Progenitor cell of endocrine pancreas (in vitro differentiated cells): Measurements from ENCODE around the gene CRADD. TPM values are rescaled to one million over a fixed set of nuclear protein-coding genes. Genes with fewer than 3 reads are reported as not detected.
"Not testable (repeated sequence)": the region's sequence is repeated elsewhere in the genome, so short reads cannot be mapped to it uniquely, and the experiment has no call there.

Experiments used
- DNase-seq: peaks from one replicate; pipeline ENCODE4 v3.0.0; 2021; ENCODE audit warnings: low spot score; ENCODE audit not compliant: unreplicated experiment
- H3K27ac Mint-ChIP-seq: 2 replicates; pipeline ENCODE4 v1.8.0; 2021; ENCODE audit warnings: mild to moderate bottlenecking, moderate library complexity, mixed read lengths
- H3K27me3 Mint-ChIP-seq: 2 replicates; pipeline ENCODE4 v1.8.0; 2021; ENCODE audit warnings: mixed read lengths
- H3K36me3 Mint-ChIP-seq: 2 replicates; pipeline ENCODE4 v1.8.0; 2022; ENCODE audit warnings: mixed read lengths; ENCODE audit not compliant: insufficient read depth
- H3K4me1 Mint-ChIP-seq: 2 replicates; pipeline ENCODE4 v1.8.0; 2021; ENCODE audit warnings: low read depth, mixed read lengths
- H3K4me3 Mint-ChIP-seq: 2 replicates; pipeline ENCODE4 v1.8.0; 2021; ENCODE audit warnings: low read depth, mild to moderate bottlenecking, moderate library complexity, mixed read lengths
- H3K9me3 Mint-ChIP-seq: 2 replicates; pipeline ENCODE4 v1.8.0; 2021; ENCODE audit warnings: low read depth, mixed read lengths
- CTCF ChIP-seq: fragments of 200-600 bp; sonication (generic); IDR thresholded peaks from one replicate; pipeline ENCODE4 v1.5.0; 2021; ENCODE audit warnings: antibody characterized with exemption, mild to moderate bottlenecking; ENCODE audit not compliant: unreplicated experiment
- total RNA-seq: library from RNA; stranded (reverse); gene quantifications from 2 replicates; pipeline ENCODE4 v1.2.1, GENCODE V29; 2021

The CRADD gene
- total RNA-seq, 1 donor from 2014 or later, result 11.7 TPM

GRCh38 chr12:93778306-93778705 lies 101.1 kb downstream of the CRADD start:
- Mint-ChIP-seq H3K9me3 (peaks cover 3% of the 10 kb centered on the region), H3K27ac (no peak overlapping the region), H3K36me3 (no peaks in the 10 kb centered on the region), H3K4me1 (no peaks in the 10 kb centered on the region), H3K4me3 (no peak overlapping the region), H3K27me3 (no peaks in the 10 kb centered on the region)
- DNase-seq, result no peak
- TF ChIP-seq CTCF, result no peak

- H3K27me3 Mint-ChIP-seq, result no peaks in the 10 kb centered on the region
- no peaks in the 10 kb centered on the region for H3K4me1 Mint-ChIP-seq
- H3K9me3 Mint-ChIP-seq, result peaks cover 3% of the 10 kb centered on the region
- H3K27ac Mint-ChIP-seq, result no peak overlapping the region
- H3K4me3 Mint-ChIP-seq, result no peak overlapping the region
- no peak for TF ChIP-seq CTCF
- no peak for DNase-seq
- no peaks in the 10 kb centered on the region for H3K36me3 Mint-ChIP-seq
Measured at GRCh38 chr12:93778766-93779165, 101.6 kb downstream of the CRADD start.

- TF ChIP-seq CTCF, result no peak
- no peak for DNase-seq
- Mint-ChIP-seq H3K4me1 (no peaks in the 10 kb centered on the region), H3K9me3 (peaks cover 3% of the 10 kb centered on the region), H3K36me3 (no peaks in the 10 kb centered on the region), H3K27ac (no peak overlapping the region), H3K27me3 (no peaks in the 10 kb centered on the region), H3K4me3 (no peak overlapping the region)
Measured at GRCh38 chr12:93780101-93780641, 103.0 kb downstream of the CRADD start.

- H3K27ac Mint-ChIP-seq, H3K9me3 Mint-ChIP-seq, H3K36me3 Mint-ChIP-seq, H3K4me1 Mint-ChIP-seq, DNase-seq, H3K27me3 Mint-ChIP-seq, H3K4me3 Mint-ChIP-seq: not testable (repeated sequence)
Measured at GRCh38 chr12:93780886-93781285, 103.7 kb downstream of the CRADD start.

- H3K9me3 Mint-ChIP-seq, H3K27me3 Mint-ChIP-seq, H3K27ac Mint-ChIP-seq, H3K4me1 Mint-ChIP-seq, DNase-seq, H3K36me3 Mint-ChIP-seq, H3K4me3 Mint-ChIP-seq: not testable (repeated sequence)
Measured at GRCh38 chr12:93781961-93782360, 104.8 kb downstream of the CRADD start.

GRCh38 chr12:93782853-93783252 lies 105.7 kb downstream of the CRADD start:
- H3K27me3 Mint-ChIP-seq, result no peaks in the 10 kb centered on the region
- H3K4me1 Mint-ChIP-seq, result no peaks in the 10 kb centered on the region
- no peak overlapping the region for H3K4me3 Mint-ChIP-seq
- peaks cover 3% of the 10 kb centered on the region for H3K9me3 Mint-ChIP-seq
- H3K27ac Mint-ChIP-seq, result no peak overlapping the region
- TF ChIP-seq CTCF, result no peak
- H3K36me3 Mint-ChIP-seq, result no peaks in the 10 kb centered on the region
- no peak for DNase-seq
